OCI-LY3 (cell line): ENCODE measurements around the gene NFYB.

Experiments used
- CTCF ChIP-seq: fragments of 200-600, 300-600 bp; sonication (generic); IDR thresholded peaks from 2 replicates; pipeline ENCODE4 v1.5.1; 2014; ENCODE audit warnings: antibody characterized with exemption, low read length, low read depth
- EZH2phosphoT487 ChIP-seq: fragments of 200-600 bp; shearing (Covaris generic); IDR thresholded peaks from 2 replicates; pipeline ENCODE4 v1.6.1; 2018; ENCODE audit warnings: antibody characterized with exemption, mixed run types, low read depth

- TF ChIP-seq CTCF (no peak), EZH2phosphoT487 (no peak)
Observed at GRCh38 chr12:104150416-104150815, 12.4 kb upstream of the NFYB start.
